ENCODE data around the gene MPRIP. TPM values are rescaled to one million over a fixed set of nuclear protein-coding genes. Genes with fewer than 3 reads are reported as not detected.

Gene MPRIP
- total RNA-seq, 4 donors from 2014 or later: 141 to 305 (median 291) TPM

GRCh38 chr17:17216236-17216635 is 174.0 kb downstream of the MPRIP start:
- Histone ChIP-seq H3K4me1 (no peaks in the 10 kb centered on the region), H3K36me3 (peaks cover 0 to 96% (median 0%) of the 10 kb centered on the region in 3 donors), H3K27me3 (no peaks in the 10 kb centered on the region), H3K27ac (no peak overlapping the region), H3K4me3 (no peak overlapping the region), H3K9me3 (no peaks in the 10 kb centered on the region)
- TF ChIP-seq POLR2A (IDR thresholded peaks at IDR 0.05): no peak
- TF ChIP-seq, protein P1, sequence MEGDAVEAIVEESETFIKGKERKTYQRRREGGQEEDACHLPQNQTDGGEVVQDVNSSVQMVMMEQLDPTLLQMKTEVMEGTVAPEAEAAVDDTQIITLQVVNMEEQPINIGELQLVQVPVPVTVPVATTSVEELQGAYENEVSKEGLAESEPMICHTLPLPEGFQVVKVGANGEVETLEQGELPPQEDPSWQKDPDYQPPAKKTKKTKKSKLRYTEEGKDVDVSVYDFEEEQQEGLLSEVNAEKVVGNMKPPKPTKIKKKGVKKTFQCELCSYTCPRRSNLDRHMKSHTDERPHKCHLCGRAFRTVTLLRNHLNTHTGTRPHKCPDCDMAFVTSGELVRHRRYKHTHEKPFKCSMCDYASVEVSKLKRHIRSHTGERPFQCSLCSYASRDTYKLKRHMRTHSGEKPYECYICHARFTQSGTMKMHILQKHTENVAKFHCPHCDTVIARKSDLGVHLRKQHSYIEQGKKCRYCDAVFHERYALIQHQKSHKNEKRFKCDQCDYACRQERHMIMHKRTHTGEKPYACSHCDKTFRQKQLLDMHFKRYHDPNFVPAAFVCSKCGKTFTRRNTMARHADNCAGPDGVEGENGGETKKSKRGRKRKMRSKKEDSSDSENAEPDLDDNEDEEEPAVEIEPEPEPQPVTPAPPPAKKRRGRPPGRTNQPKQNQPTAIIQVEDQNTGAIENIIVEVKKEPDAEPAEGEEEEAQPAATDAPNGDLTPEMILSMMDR (IDR thresholded peaks at IDR 0.05): no peak
- no peak for DNase-seq

- Histone ChIP-seq H3K27me3 (no peaks in the 10 kb centered on the region), H3K4me3 (no peak overlapping the region), H3K4me1 (no peaks in the 10 kb centered on the region), H3K27ac (no peak overlapping the region), H3K36me3 (peaks cover 0 to 96% (median 0%) of the 10 kb centered on the region in 3 donors), H3K9me3 (no peaks in the 10 kb centered on the region)
- DNase-seq: no peak
- TF ChIP-seq, protein P1 (IDR thresholded peaks at IDR 0.05): no peak
- TF ChIP-seq POLR2A (IDR thresholded peaks at IDR 0.05): no peak
Measured at GRCh38 chr17:17216776-17217175, 174.5 kb downstream of the MPRIP start.

GRCh38 chr17:17217995-17218394 is 175.7 kb downstream of the MPRIP start:
- no peaks in the 10 kb centered on the region for H3K9me3 ChIP-seq
- H3K27ac ChIP-seq: no peak overlapping the region
- TF ChIP-seq, protein P1 (IDR thresholded peaks at IDR 0.05): no peak
- no peak for TF ChIP-seq POLR2A (IDR thresholded peaks at IDR 0.05)
- H3K36me3 ChIP-seq: peaks cover 0 to 99% (median 0%) of the 10 kb centered on the region in 3 donors
- no peak overlapping the region for H3K4me3 ChIP-seq
- no peaks in the 10 kb centered on the region for H3K27me3 ChIP-seq
- no peak for DNase-seq
- no peaks in the 10 kb centered on the region for H3K4me1 ChIP-seq

DNA sequence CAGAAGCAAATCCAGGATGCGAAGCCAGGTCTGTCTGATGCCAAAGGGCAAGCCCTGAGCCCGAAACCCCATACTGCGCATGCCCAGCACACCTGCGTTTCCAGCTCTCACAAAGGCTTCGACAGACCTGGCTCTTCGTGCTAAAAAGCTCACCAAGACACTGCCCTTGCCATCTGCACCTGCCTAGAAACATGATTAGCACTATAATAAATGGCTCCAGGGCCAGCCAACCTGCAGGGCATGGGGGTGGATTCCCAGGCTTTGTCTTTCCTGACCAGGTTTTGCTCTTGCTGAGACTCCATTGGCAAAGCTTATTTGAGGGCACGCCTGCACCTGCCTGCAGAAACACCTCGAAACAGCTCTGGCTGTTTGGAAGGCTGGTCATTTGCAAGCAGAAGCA is 178.3 kb downstream of the MPRIP start:
- H3K4me1 ChIP-seq: no peaks in the 10 kb centered on the region
- TF ChIP-seq POLR2A (IDR thresholded peaks at IDR 0.05): no peak
- TF ChIP-seq, protein P1 (IDR thresholded peaks at IDR 0.05): no peak
- no peaks in the 10 kb centered on the region for H3K27me3 ChIP-seq
- DNase-seq: no peak
- peaks cover 0 to 99% (median 0%) of the 10 kb centered on the region in 3 donors for H3K36me3 ChIP-seq
- no peaks in the 10 kb centered on the region for H3K9me3 ChIP-seq
- H3K27ac ChIP-seq: no peak overlapping the region
- H3K4me3 ChIP-seq: no peak overlapping the region

GRCh38 chr17:17221329-17221728 is 179.1 kb downstream of the MPRIP start:
- no peaks in the 10 kb centered on the region for H3K9me3 ChIP-seq
- no peaks in the 10 kb centered on the region for H3K4me1 ChIP-seq
- no peak for DNase-seq
- H3K36me3 ChIP-seq: peaks cover 0 to 99% (median 0%) of the 10 kb centered on the region in 3 donors
- H3K27me3 ChIP-seq: no peaks in the 10 kb centered on the region
- H3K27ac ChIP-seq: no peak overlapping the region
- no peak overlapping the region for H3K4me3 ChIP-seq
- no peak for TF ChIP-seq POLR2A (IDR thresholded peaks at IDR 0.05)
- TF ChIP-seq, protein P1 (IDR thresholded peaks at IDR 0.05): no peak

- TF ChIP-seq, protein P1 (IDR thresholded peaks at IDR 0.05): no peak
- no peak for TF ChIP-seq POLR2A (IDR thresholded peaks at IDR 0.05)
- H3K4me1 ChIP-seq: no peaks in the 10 kb centered on the region
- H3K9me3 ChIP-seq: no peaks in the 10 kb centered on the region
- no peak overlapping the region for H3K4me3 ChIP-seq
- no peak overlapping the region for H3K27ac ChIP-seq
- peaks cover 0 to 99% (median 3%) of the 10 kb centered on the region in 3 donors for H3K36me3 ChIP-seq
- DNase-seq: no peak
- no peaks in the 10 kb centered on the region for H3K27me3 ChIP-seq
Measured at GRCh38 chr17:17223736-17224135, 181.5 kb downstream of the MPRIP start.

Measured in Peyer's patch (tissue), 4 donors.